IPS-18a (cell line): ENCODE measurements around the gene TOMM22.

Experiments
- H3K27ac ChIP-seq: one replicate; pipeline ENCODE4 v1.5.1; 2013; ENCODE audit warnings: low read length
- H3K27me3 ChIP-seq: one replicate; pipeline ENCODE4 v1.6.1; 2013; ENCODE audit warnings: mild to moderate bottlenecking, low read length; ENCODE audit not compliant: control insufficient read depth, insufficient read depth
- H3K36me3 ChIP-seq: one replicate; pipeline ENCODE4 v1.6.1; 2013; ENCODE audit warnings: low read depth, low read length; ENCODE audit not compliant: control insufficient read depth
- H3K4me1 ChIP-seq: one replicate; pipeline ENCODE4 v1.6.1; 2013; ENCODE audit warnings: low read depth, low read length; ENCODE audit not compliant: control insufficient read depth
- H3K4me3 ChIP-seq: one replicate; pipeline ENCODE4 v1.5.1; 2013; ENCODE audit warnings: low read length
- H3K9ac ChIP-seq: one replicate; pipeline ENCODE4 v1.6.1; 2013; ENCODE audit warnings: mild to moderate bottlenecking, low read length, moderate library complexity
- H3K9me3 ChIP-seq: one replicate; pipeline ENCODE4 v1.6.1; 2013; ENCODE audit warnings: low read depth, low read length; ENCODE audit not compliant: control insufficient read depth

Gene TOMM22

GRCh38 chr22:38730411-38730871 lies 48.7 kb downstream of the TOMM22 start:
- Histone ChIP-seq H3K27me3 (no peaks in the 10 kb centered on the region), H3K27ac (no peak overlapping the region), H3K9ac (no peak overlapping the region), H3K9me3 (no peaks in the 10 kb centered on the region), H3K4me1 (no peaks in the 10 kb centered on the region), H3K36me3 (peaks cover 70% of the 10 kb centered on the region), H3K4me3 (no peak overlapping the region)

- Histone ChIP-seq H3K9ac (no peak overlapping the region), H3K4me3 (no peak overlapping the region), H3K27ac (no peak overlapping the region), H3K4me1 (no peaks in the 10 kb centered on the region), H3K9me3 (no peaks in the 10 kb centered on the region), H3K27me3 (no peaks in the 10 kb centered on the region), H3K36me3 (peaks cover 57% of the 10 kb centered on the region)
Measured at GRCh38 chr22:38731703-38732161, 50.0 kb downstream of the TOMM22 start.

GRCh38 chr22:38732251-38732815 lies 50.6 kb downstream of the TOMM22 start:
- no peaks in the 10 kb centered on the region for H3K4me1 ChIP-seq
- no peak overlapping the region for H3K27ac ChIP-seq

GRCh38 chr22:38733329-38733723 lies 51.6 kb downstream of the TOMM22 start:
- Histone ChIP-seq H3K27ac (no peak overlapping the region), H3K9ac (no peak overlapping the region), H3K4me1 (no peaks in the 10 kb centered on the region), H3K9me3 (no peaks in the 10 kb centered on the region), H3K4me3 (no peak overlapping the region), H3K27me3 (no peaks in the 10 kb centered on the region), H3K36me3 (peaks cover 41% of the 10 kb centered on the region)

More at GRCh38 chr22:38732251-38732815, 50.6 kb downstream of the TOMM22 start:
- H3K4me3 ChIP-seq, result no peak overlapping the region
- peaks cover 51% of the 10 kb centered on the region for H3K36me3 ChIP-seq
- H3K9me3 ChIP-seq, result no peaks in the 10 kb centered on the region
- no peaks in the 10 kb centered on the region for H3K27me3 ChIP-seq
- no peak overlapping the region for H3K9ac ChIP-seq

- no peak overlapping the region for H3K27ac ChIP-seq
- H3K36me3 ChIP-seq, result peaks cover 39% of the 10 kb centered on the region
- H3K9ac ChIP-seq, result no peak overlapping the region
- H3K27me3 ChIP-seq, result no peaks in the 10 kb centered on the region
- H3K9me3 ChIP-seq, result no peaks in the 10 kb centered on the region
- H3K4me1 ChIP-seq, result no peaks in the 10 kb centered on the region
- no peak overlapping the region for H3K4me3 ChIP-seq
Measured at GRCh38 chr22:38733724-38734381, 52.1 kb downstream of the TOMM22 start.

- Histone ChIP-seq H3K36me3 (peaks cover 32% of the 10 kb centered on the region), H3K27ac (no peak overlapping the region), H3K4me1 (no peaks in the 10 kb centered on the region), H3K9ac (no peak overlapping the region), H3K27me3 (no peaks in the 10 kb centered on the region), H3K4me3 (no peak overlapping the region), H3K9me3 (no peaks in the 10 kb centered on the region)
Measured at GRCh38 chr22:38734421-38735100, 52.8 kb downstream of the TOMM22 start.
